Measurements from ENCODE around the gene RAET1G.
"Not testable (repeated sequence)": the region's sequence is repeated elsewhere in the genome, so short reads cannot be mapped to it uniquely, and the experiment has no call there.

RAET1G gene

GRCh38 chr6:149953934-149954327 lies 31.0 kb upstream of the RAET1G start:
- DNase-seq, result not testable (repeated sequence)

- not testable (repeated sequence) for DNase-seq
Measured at GRCh38 chr6:149953390-149953789, 30.5 kb upstream of the RAET1G start.

- DNase-seq, result no peak
Measured at GRCh38 chr6:149951626-149952025, 28.7 kb upstream of the RAET1G start.

GRCh38 chr6:149951096-149951495 lies 28.2 kb upstream of the RAET1G start:
- no peak for DNase-seq

GRCh38 chr6:149950423-149950822 lies 27.5 kb upstream of the RAET1G start:
- DNase-seq, result no peak

GRCh38 chr6:149948616-149949015 lies 25.7 kb upstream of the RAET1G start:
- DNase-seq, result no peak

- DNase-seq, result no peak
Measured at GRCh38 chr6:149948011-149948410, 25.1 kb upstream of the RAET1G start.

- DNase-seq, result not testable (repeated sequence)
Measured at GRCh38 chr6:149947533-149947932, 24.6 kb upstream of the RAET1G start.

- DNase-seq, result not testable (repeated sequence)
Measured at GRCh38 chr6:149946631-149947030, 23.7 kb upstream of the RAET1G start.

- not testable (repeated sequence) for DNase-seq
Measured at GRCh38 chr6:149945276-149945675, 22.4 kb upstream of the RAET1G start.

GRCh38 chr6:149943321-149943720 lies 20.4 kb upstream of the RAET1G start:
- DNase-seq, result not testable (repeated sequence)

- no peak for DNase-seq
Measured at GRCh38 chr6:149942461-149942829, 19.5 kb upstream of the RAET1G start.

GRCh38 chr6:149941583-149942460 lies 18.9 kb upstream of the RAET1G start, which contains the start of gene ULBP2:
ULBP2 (plus strand) TSS chr6:149942014; CDS start chr6:149942073, 59 bp downstream.
- DNase-seq, result peak in 1 of 2 experiments; percentile 32

GRCh38 chr6:149940672-149940982 lies 17.7 kb upstream of the RAET1G start:
- no peak for DNase-seq

- DNase-seq, result no peak
Measured at GRCh38 chr6:149939909-149940671, 17.2 kb upstream of the RAET1G start.

GRCh38 chr6:149939356-149939648 lies 16.4 kb upstream of the RAET1G start:
- no peak for DNase-seq

GRCh38 chr6:149938571-149939355 lies 15.8 kb upstream of the RAET1G start:
- DNase-seq, result no peak

- DNase-seq, result not testable (repeated sequence)
Measured at GRCh38 chr6:149938013-149938570, 15.2 kb upstream of the RAET1G start.

- no peak for DNase-seq
Measured at GRCh38 chr6:149936743-149937142, 13.8 kb upstream of the RAET1G start.

- no peak for DNase-seq
Measured at GRCh38 chr6:149935668-149936067, 12.7 kb upstream of the RAET1G start.

- DNase-seq, result no peak
Measured at GRCh38 chr6:149935246-149935645, 12.3 kb upstream of the RAET1G start.

- DNase-seq, result peak; percentile 14 to 45
Measured at GRCh38 chr6:149934249-149935156, 11.6 kb upstream of the RAET1G start.
